Panc1 (cell line): ENCODE results near the gene MAP9.

Source experiments
- CTCF ChIP-seq: fragments of 450-650 bp; IDR thresholded peaks from 2 replicates; pipeline ENCODE4 v1.5.1; 2017; ENCODE audit warnings: mild to moderate bottlenecking
- POLR2AphosphoS5 ChIP-seq: IDR thresholded peaks from 2 replicates; pipeline ENCODE4 v1.6.1; 2012; ENCODE audit warnings: mild to moderate bottlenecking, low read depth, low read length, moderate library complexity
- SIN3A ChIP-seq: IDR thresholded peaks from 2 replicates; pipeline ENCODE4 v1.6.1; 2012; ENCODE audit warnings: low read depth, mild to moderate bottlenecking, low read length, moderate library complexity, borderline replicate concordance; ENCODE audit not compliant: insufficient read depth
- TCF7L2 ChIP-seq: IDR thresholded peaks from 2 replicates; pipeline ENCODE4 v1.6.1; 2011; ENCODE audit warnings: mild to moderate bottlenecking, low read depth, low read length, inconsistent platforms

DNA sequence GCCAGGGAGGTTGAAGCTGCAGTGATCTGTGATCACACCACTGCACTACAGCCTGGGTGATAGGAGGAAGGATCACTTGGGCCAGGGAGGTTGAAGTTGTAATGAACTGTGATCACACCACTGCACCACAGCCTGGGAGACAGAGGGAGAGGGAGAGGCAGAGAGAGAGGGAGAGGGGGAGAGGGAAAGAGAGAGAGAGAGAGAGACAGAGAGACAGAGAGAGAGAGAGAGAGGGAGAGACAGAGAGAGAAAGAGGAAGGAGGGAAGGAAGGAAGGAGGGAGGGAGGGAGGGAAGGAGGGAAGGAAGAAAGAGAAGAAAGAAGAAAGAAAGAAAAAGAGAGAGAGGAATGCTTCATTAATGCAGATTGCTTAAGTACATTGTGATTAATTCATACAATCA lies 15.2 kb upstream of the MAP9 start:
- TF ChIP-seq CTCF (no peak), POLR2AphosphoS5 (no peak), SIN3A (no peak), TCF7L2 (no peak)
